Fibroblast of mammary gland (primary cell): ENCODE measurements around the gene KIF5B.
A peak's percentile ranks its signal among the peaks of the same experiment; 100 is the strongest.
"Not testable (repeated sequence)": the region's sequence is repeated elsewhere in the genome, so short reads cannot be mapped to it uniquely, and the experiment has no call there.

ENCODE experiments used
- DNase-seq: peaks from one replicate; pipeline ENCODE4 v3.0.0-alpha.2; 2010; ENCODE audit warnings: low read depth
- H3K4me3 ChIP-seq: 2 replicates; pipeline ENCODE4 v1.5.1; 2011; ENCODE audit warnings: low read depth, mild to moderate bottlenecking, low read length, moderate library complexity; ENCODE audit not compliant: control insufficient read depth
- CTCF ChIP-seq: conservative IDR thresholded peaks from 2 replicates; pipeline ENCODE4 v1.5.1; 2011; ENCODE audit warnings: low read depth, low read length, inconsistent platforms; ENCODE audit not compliant: control insufficient read depth, insufficient read depth

KIF5B gene

GRCh38 chr10:31972519-31973041, 83.6 kb downstream of the KIF5B start:
- no peak for DNase-seq
- TF ChIP-seq CTCF = no peak

GRCh38 chr10:31969847-31970246, 86.4 kb downstream of the KIF5B start:
- not testable (repeated sequence) for DNase-seq, H3K4me3 ChIP-seq

More at GRCh38 chr10:31972519-31973041, 83.6 kb downstream of the KIF5B start:
- H3K4me3 ChIP-seq = no peak overlapping the region

GRCh38 chr10:31963589-31963980, 92.6 kb downstream of the KIF5B start:
- TF ChIP-seq CTCF = no peak
- no peak for DNase-seq
- no peak overlapping the region for H3K4me3 ChIP-seq

DNA sequence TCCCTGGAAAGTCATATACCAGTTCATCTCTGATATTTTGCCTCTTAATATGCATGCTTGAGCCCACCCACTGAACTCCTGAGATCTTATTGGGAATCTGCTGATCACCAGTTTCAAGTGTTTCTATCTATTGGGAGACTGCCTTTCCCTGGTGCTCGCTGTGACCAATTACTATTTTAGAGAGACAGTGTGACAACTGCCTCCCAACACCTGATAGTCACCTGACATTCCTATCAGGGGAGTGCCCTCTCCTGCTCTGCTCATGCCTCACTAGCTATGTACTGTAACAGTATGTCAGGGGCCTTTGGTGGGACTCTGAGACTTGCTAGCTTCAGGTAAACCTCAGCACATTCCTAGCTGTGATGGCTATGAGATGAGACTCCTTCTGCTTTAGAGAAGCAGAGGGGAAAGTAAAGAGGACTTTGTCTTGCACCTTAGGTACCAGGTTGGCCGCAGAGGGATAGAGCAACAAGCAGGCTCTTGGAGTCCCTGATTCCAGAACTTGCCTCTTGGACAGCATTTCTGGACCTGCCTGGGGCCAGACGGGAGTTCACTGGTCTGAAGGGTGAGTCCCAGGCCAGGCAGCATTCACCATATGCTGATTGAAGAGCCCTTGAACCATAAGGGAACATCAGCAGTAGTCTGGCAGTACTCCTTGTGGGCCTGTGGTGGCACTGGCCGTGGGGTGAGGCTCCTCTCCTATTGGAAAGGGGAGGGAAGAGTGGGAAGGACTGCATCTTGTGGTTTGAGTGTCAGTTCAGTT, 93.2 kb downstream of the KIF5B start:
- no peak for TF ChIP-seq CTCF
- no peak overlapping the region for H3K4me3 ChIP-seq
- DNase-seq = no peak

DNA sequence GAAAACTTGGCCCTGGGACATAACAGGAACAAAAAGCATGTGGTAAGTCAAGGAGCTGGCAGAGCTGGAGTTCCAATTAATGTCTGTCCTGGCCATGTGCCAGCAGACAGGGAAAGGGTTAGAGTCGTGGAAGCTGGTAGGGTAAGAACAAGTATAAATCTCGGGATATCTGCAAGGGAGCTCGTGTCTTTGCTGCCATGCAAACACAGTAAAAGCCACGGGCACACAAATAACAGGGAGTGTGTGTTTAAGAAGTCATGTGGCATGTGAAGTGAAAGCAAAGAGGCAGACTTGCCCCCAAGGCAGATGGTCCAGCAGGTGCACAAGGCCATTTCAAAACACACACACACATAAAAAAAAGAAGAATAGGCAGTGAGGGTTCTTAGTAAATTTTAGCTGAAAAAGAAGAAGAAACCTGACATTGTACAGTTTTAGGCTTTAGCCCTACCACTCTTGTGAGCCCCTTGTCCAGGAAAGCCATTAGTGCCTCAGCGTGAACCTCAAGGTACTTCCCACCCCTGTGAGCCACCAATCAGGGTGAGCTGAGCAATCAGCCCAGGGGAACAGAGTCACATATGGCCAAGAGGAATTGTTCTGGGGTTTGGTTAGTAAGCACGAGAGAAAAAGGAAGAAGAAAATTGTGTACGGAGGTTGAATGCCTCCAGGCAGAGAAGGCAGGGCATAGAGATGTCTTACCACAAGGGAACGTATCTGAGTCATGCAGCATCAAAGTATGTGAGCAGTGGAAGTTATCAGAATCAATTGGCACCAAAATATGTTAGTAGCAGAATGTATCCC, 94.7 kb downstream of the KIF5B start:
- TF ChIP-seq CTCF = no peak
- peak; percentile 57 for DNase-seq
- H3K4me3 ChIP-seq = no peak overlapping the region

- no peak overlapping the region for H3K4me3 ChIP-seq
- no peak for DNase-seq
- TF ChIP-seq CTCF = no peak
Observed at GRCh38 chr10:31959461-31960173, 96.6 kb downstream of the KIF5B start.
